Choroid plexus epithelial cell (primary cell): ENCODE results near the gene SFT2D1.

ENCODE experiments used
- DNase-seq: peaks from one replicate; pipeline ENCODE4 v3.0.0-alpha.2; 2010; ENCODE audit warnings: low read depth
- H3K4me3 ChIP-seq: 2 replicates; pipeline ENCODE4 v1.5.1; 2011; ENCODE audit warnings: low read depth, mild to moderate bottlenecking, control low read depth, low read length, moderate library complexity
- TF ChIP-seq, protein P1 (sequence below): conservative IDR thresholded peaks from 2 replicates; pipeline ENCODE4 v1.5.1; 2011; ENCODE audit warnings: low read depth, mild to moderate bottlenecking, control low read depth, inconsistent platforms, low read length, moderate library complexity

Gene SFT2D1

GRCh38 chr6:166275714-166276166 is 66.6 kb downstream of the SFT2D1 start:
- DNase-seq, result peak; percentile 58
- H3K4me3 ChIP-seq, result no peak overlapping the region
- TF ChIP-seq, protein P1, sequence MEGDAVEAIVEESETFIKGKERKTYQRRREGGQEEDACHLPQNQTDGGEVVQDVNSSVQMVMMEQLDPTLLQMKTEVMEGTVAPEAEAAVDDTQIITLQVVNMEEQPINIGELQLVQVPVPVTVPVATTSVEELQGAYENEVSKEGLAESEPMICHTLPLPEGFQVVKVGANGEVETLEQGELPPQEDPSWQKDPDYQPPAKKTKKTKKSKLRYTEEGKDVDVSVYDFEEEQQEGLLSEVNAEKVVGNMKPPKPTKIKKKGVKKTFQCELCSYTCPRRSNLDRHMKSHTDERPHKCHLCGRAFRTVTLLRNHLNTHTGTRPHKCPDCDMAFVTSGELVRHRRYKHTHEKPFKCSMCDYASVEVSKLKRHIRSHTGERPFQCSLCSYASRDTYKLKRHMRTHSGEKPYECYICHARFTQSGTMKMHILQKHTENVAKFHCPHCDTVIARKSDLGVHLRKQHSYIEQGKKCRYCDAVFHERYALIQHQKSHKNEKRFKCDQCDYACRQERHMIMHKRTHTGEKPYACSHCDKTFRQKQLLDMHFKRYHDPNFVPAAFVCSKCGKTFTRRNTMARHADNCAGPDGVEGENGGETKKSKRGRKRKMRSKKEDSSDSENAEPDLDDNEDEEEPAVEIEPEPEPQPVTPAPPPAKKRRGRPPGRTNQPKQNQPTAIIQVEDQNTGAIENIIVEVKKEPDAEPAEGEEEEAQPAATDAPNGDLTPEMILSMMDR, result peak; percentile 83

- no peak for DNase-seq
- TF ChIP-seq, protein P1, result no peak
- H3K4me3 ChIP-seq, result no peak overlapping the region
These were observed 67.5 kb downstream of the SFT2D1 start for GRCh38 chr6:166274739-166275370.

DNA sequence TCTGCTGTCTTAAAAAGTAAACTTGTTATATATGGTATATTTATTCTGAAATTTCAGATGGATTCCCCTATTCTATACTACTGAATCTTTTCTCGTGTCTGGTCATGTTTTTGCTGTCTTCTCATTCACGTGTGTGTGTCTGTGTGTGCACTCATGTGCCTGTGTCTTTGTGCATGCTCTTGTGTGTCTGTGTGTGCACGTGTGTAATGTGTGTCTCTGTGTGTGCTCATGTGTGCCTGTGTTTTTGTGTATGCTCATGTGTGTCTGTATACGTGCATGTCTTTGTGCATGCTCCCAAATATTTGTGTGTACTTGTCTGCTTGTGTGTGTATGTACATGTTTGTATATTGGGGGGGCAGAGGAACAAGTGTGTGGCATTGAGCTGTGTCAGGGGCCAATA is 68.2 kb downstream of the SFT2D1 start:
- TF ChIP-seq, protein P1, result no peak
- no peak overlapping the region for H3K4me3 ChIP-seq
- DNase-seq, result no peak

DNA sequence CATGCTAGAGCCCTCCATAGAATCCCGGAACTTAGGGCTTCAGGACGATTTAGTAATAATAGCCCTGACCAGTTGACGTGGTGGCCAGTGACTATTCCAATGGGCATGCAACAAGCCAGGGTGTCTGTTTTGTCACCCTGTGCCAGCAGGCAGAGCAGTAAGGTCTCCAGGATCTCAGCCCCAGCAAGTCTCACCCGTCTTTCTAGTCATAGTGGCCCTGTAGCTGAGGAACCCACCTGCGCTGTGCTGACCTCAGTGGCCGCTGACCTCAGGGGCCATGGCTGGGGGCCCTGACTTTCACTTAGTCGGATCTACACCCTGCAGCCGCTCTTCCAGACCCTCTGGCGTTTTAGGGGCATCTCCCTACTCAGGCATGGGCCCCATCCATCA is 71.0 kb downstream of the SFT2D1 start:
- no peak overlapping the region for H3K4me3 ChIP-seq
- TF ChIP-seq, protein P1, result no peak
- no peak for DNase-seq

- TF ChIP-seq, protein P1, result no peak
- H3K4me3 ChIP-seq, result no peak overlapping the region
These were observed 71.5 kb downstream of the SFT2D1 start for GRCh38 chr6:166270706-166271375.

More at GRCh38 chr6:166270706-166271375, 71.5 kb downstream of the SFT2D1 start:
- no peak for DNase-seq
